Endodermal cell (in vitro differentiated cells): Measurements from ENCODE around the gene SLC39A5. TPM values are rescaled to one million over a fixed set of nuclear protein-coding genes. Genes with fewer than 3 reads are reported as not detected.

Experiments used
- DNase-seq: peaks from one replicate; pipeline ENCODE4 v3.0.0-alpha.2; 2017
- H3K27ac ChIP-seq: 2 replicates; pipeline ENCODE4 v1.5.1; 2013; ENCODE audit warnings: mild to moderate bottlenecking, low read depth, low read length, moderate library complexity
- H3K27me3 ChIP-seq: 2 replicates; pipeline ENCODE4 v1.6.1; 2013; ENCODE audit warnings: mild to moderate bottlenecking, low read length, moderate library complexity; ENCODE audit not compliant: insufficient read depth, control insufficient read depth, poor library complexity, severe bottlenecking
- H3K36me3 ChIP-seq: 2 replicates; pipeline ENCODE4 v1.7.0; 2013; ENCODE audit warnings: mild to moderate bottlenecking, low read length, moderate library complexity; ENCODE audit not compliant: control insufficient read depth, insufficient read depth
- H3K4me1 ChIP-seq: one replicate; pipeline ENCODE4 v1.7.0; 2013; ENCODE audit warnings: low read length; ENCODE audit not compliant: control insufficient read depth, insufficient read depth
- H3K4me3 ChIP-seq: 2 replicates; pipeline ENCODE4 v1.5.1; 2013; ENCODE audit warnings: mild to moderate bottlenecking, low read length, moderate library complexity
- H3K9ac ChIP-seq: 2 replicates; pipeline ENCODE4 v1.6.1; 2013; ENCODE audit warnings: mild to moderate bottlenecking, low read length, moderate library complexity; ENCODE audit not compliant: poor library complexity, severe bottlenecking; ENCODE audit errors: extremely low read depth
- H3K9me3 ChIP-seq: 2 replicates; pipeline ENCODE4 v1.6.1; 2013; ENCODE audit warnings: mild to moderate bottlenecking, low read length, moderate library complexity; ENCODE audit not compliant: control insufficient read depth
- H3K27ac Mint-ChIP-seq: 2 replicates; pipeline ENCODE4 v1.8.0; 2020; ENCODE audit warnings: mixed read lengths
- H3K27me3 Mint-ChIP-seq: 2 replicates; pipeline ENCODE4 v1.8.0; 2021; ENCODE audit warnings: mild to moderate bottlenecking, mixed read lengths; ENCODE audit not compliant: insufficient read depth
- H3K36me3 Mint-ChIP-seq: 2 replicates; pipeline ENCODE4 v1.8.0; 2020; ENCODE audit warnings: low read depth, mixed read lengths
- H3K4me1 Mint-ChIP-seq: 2 replicates; pipeline ENCODE4 v1.8.0; 2020; ENCODE audit warnings: mixed read lengths
- H3K4me3 Mint-ChIP-seq: 2 replicates; pipeline ENCODE4 v1.8.0; 2020; ENCODE audit warnings: mild to moderate bottlenecking, moderate library complexity, mixed read lengths
- H3K9me3 Mint-ChIP-seq: 2 replicates; pipeline ENCODE4 v1.8.0; 2020; ENCODE audit warnings: mild to moderate bottlenecking, mixed read lengths
- WGBS, 2 experiments: methylation state at CpG; one replicate each; pipeline versions ENCODE4 v1.1.5 to v1.1.7; 2013; ENCODE audit warnings: missing lambda C conversion rate in 2 of 2, mixed read lengths in 1 of 2; ENCODE audit not compliant: insufficient coverage in 1 of 2, insufficient read length in 1 of 2; 5-methylcytosine and 5-hydroxymethylcytosine counted together
- total RNA-seq, 2 donors: library from RNA; stranded (reverse); fragmentation: NEBNext Ultra II Directional in 1 of 2; extraction: Animal tissue kit (Norgen Biotek cat#: 25700) in 1 of 2; gene quantifications; 2 replicates in 1 of 2; 3 replicates in 1 of 2; pipeline ENCODE4 v1.2.1, GENCODE V29; 2021
- TF ChIP-seq, protein P1 (sequence below): fragments of 200-600 bp; sonication (generic); conservative IDR thresholded peaks from 2 replicates; pipeline ENCODE4 v1.5.0; 2021; ENCODE audit warnings: antibody characterized with exemption, mild to moderate bottlenecking

SLC39A5 gene
- total RNA-seq, 2 donors from 2014 or later = 2.5 to 3.2 TPM

GRCh38 chr12:56222531-56222895 lies 7.3 kb upstream of the SLC39A5 start:
- Mint-ChIP-seq H3K36me3 (peaks cover 9% of the 10 kb centered on the region), H3K27me3 (no peaks in the 10 kb centered on the region), H3K4me3 (peak overlapping the region; percentile 99), H3K9me3 (peaks cover 1% of the 10 kb centered on the region), H3K4me1 (peaks cover 26% of the 10 kb centered on the region), H3K27ac (peak overlapping the region; percentile 96)
- peaks cover 5% of the 10 kb centered on the region for H3K4me1 ChIP-seq
- no peaks in the 10 kb centered on the region for H3K27me3 ChIP-seq
- DNase-seq = no peak
- no peaks in the 10 kb centered on the region for H3K9me3 ChIP-seq
- peak overlapping the region; percentile 93 for H3K27ac ChIP-seq
- WGBS, 2 experiments = 85% methylated on average over 3 of the region's 4 CpGs; no CpG with 5 or more reads in 1 of the 2 experiments
- TF ChIP-seq, protein P1, sequence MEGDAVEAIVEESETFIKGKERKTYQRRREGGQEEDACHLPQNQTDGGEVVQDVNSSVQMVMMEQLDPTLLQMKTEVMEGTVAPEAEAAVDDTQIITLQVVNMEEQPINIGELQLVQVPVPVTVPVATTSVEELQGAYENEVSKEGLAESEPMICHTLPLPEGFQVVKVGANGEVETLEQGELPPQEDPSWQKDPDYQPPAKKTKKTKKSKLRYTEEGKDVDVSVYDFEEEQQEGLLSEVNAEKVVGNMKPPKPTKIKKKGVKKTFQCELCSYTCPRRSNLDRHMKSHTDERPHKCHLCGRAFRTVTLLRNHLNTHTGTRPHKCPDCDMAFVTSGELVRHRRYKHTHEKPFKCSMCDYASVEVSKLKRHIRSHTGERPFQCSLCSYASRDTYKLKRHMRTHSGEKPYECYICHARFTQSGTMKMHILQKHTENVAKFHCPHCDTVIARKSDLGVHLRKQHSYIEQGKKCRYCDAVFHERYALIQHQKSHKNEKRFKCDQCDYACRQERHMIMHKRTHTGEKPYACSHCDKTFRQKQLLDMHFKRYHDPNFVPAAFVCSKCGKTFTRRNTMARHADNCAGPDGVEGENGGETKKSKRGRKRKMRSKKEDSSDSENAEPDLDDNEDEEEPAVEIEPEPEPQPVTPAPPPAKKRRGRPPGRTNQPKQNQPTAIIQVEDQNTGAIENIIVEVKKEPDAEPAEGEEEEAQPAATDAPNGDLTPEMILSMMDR = peak; percentile 4
- H3K36me3 ChIP-seq = peaks cover 9% of the 10 kb centered on the region
- peak overlapping the region; percentile 93 for H3K9ac ChIP-seq
- peak overlapping the region; percentile 100 for H3K4me3 ChIP-seq

DNA sequence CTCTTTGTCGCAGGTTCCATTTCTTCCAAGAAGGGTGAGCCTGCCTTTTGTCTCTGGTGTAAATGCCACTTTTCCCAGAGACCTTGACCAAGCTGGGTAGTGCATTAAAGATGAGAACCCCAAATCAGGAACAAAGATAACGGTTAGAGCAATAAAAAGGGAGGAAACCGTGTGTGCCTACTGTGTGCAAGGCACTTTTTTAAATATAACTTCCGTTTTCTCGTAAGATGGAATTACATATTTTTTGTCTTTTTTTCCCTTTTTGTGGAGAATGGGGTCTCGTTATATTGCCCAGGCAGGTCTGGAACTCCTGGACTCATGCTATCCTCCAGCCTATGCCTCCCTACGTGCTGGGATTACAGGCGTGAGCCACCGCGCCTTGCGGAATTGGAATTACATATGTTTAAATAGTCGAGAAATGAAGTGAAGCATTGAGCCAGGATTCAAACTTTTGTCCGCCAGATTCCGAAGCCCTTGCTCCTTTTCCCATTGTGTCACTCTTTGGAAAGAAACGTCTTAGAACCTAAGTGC lies 6.2 kb upstream of the SLC39A5 start:
- TF ChIP-seq, protein P1 = no peak
- peak overlapping the region; percentile 96 for H3K27ac Mint-ChIP-seq
- H3K27ac ChIP-seq = peak overlapping the region; percentile 27
- peaks cover 5% of the 10 kb centered on the region for H3K4me1 ChIP-seq
- H3K4me3 Mint-ChIP-seq = peak overlapping the region; percentile 99
- peaks cover 26% of the 10 kb centered on the region for H3K4me1 Mint-ChIP-seq
- H3K36me3 Mint-ChIP-seq = peaks cover 5% of the 10 kb centered on the region
- no peak overlapping the region for H3K9ac ChIP-seq
- 54 to 68% methylated on average over 8 to 15 of the region's 15 CpGs for WGBS, 2 experiments
- H3K9me3 Mint-ChIP-seq = peaks cover 1% of the 10 kb centered on the region
- no peaks in the 10 kb centered on the region for H3K9me3 ChIP-seq
- H3K27me3 ChIP-seq = no peaks in the 10 kb centered on the region
- no peak for DNase-seq
- peaks cover 6% of the 10 kb centered on the region for H3K36me3 ChIP-seq
- H3K4me3 ChIP-seq = peak overlapping the region; percentile 21
- H3K27me3 Mint-ChIP-seq = no peaks in the 10 kb centered on the region

- H3K36me3 ChIP-seq = peaks cover 6% of the 10 kb centered on the region
- H3K27ac ChIP-seq = peak within 1 kb of the TSS; percentile 27
- peaks cover 26% of the 10 kb centered on the region for H3K4me1 Mint-ChIP-seq
- no peaks in the 10 kb centered on the region for H3K27me3 Mint-ChIP-seq
- peak within 1 kb of the TSS; percentile 39 for H3K9ac ChIP-seq
- peaks cover 5% of the 10 kb centered on the region for H3K36me3 Mint-ChIP-seq
- H3K4me3 Mint-ChIP-seq = peak within 1 kb of the TSS; percentile 99
- H3K27me3 ChIP-seq = no peaks in the 10 kb centered on the region
- H3K27ac Mint-ChIP-seq = peak within 1 kb of the TSS; percentile 96
- no peaks in the 10 kb centered on the region for H3K9me3 Mint-ChIP-seq
- TF ChIP-seq, protein P1 = peak; percentile 90
- DNase-seq = peak; percentile 100
- 3 to 4% methylated on average over 21 to 41 of the region's 41 CpGs for WGBS, 2 experiments
- H3K9me3 ChIP-seq = no peaks in the 10 kb centered on the region
- peak within 1 kb of the TSS; percentile 88 for H3K4me3 ChIP-seq
- peaks cover 5% of the 10 kb centered on the region for H3K4me1 ChIP-seq
These were observed 5.6 kb upstream of the SLC39A5 start, which contains the start of gene NABP2 for GRCh38 chr12:56224102-56224701. Gene NABP2, plus strand, starts transcription at chr12:56224342. Its CDS starts 515 bp downstream, at chr12:56224857.
